HK-2 (cell line): ENCODE results near the gene TMEM236.

Experiments used
- DNase-seq: peaks from one replicate; pipeline ENCODE4 v3.0.0-alpha.2; 2018; ENCODE audit not compliant: unreplicated experiment

Gene TMEM236

DNA sequence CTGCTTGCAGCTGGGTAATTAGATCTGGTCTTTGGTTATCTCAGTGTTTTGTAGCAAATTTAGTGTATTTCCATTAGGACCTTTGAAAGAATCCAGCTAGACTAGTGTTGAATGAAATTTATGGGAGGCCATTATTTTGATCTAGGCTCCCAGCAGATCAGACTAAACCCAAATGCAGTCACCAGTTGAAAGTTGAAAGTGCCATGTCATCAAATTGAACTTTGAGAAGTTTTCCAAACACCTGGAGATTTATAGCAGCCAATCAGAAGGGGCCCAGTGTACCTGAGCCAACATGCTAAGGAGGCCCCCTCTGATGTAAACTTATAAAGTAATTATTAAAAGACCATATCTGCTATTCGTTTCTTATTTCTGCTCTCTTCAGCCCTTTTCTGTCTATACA is 11.3 kb upstream of the TMEM236 start:
- no peak for DNase-seq

- peak; percentile 45 for DNase-seq
Measured at GRCh38 chr10:17742918-17743317, 9.1 kb upstream of the TMEM236 start.

GRCh38 chr10:17743437-17743836 is 8.6 kb upstream of the TMEM236 start:
- no peak for DNase-seq

DNA sequence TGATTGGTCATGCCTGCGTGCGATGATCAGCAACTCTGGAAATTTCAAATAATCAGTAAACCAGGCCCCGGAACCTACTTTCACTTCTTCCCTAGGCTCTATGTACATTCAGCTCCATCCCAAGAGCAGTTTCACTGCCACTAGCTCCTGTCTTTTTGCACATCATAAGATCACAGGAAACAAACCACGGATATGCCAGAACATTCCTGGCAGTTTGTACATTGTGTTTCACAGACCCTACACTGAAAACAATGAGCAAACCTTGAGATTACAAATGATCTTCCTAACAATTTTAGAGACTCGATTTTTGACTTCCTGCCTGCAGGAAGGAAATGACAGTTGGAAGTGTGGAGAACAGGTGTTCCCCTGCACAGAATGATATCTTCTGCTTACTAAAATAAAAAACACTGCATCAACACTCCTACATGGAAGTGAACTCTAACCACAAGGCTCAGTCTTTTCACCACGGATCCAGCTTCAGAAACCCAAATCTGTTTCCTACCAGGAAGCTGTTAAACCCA is 7.6 kb upstream of the TMEM236 start:
- no peak for DNase-seq

- DNase-seq, result no peak
Measured at GRCh38 chr10:17747883-17748550, 4.0 kb upstream of the TMEM236 start.

GRCh38 chr10:17749890-17750289 is 2.1 kb upstream of the TMEM236 start:
- DNase-seq, result no peak

- DNase-seq, result no peak
Measured at GRCh38 chr10:17756557-17757217, 4.7 kb downstream of the TMEM236 start.

DNA sequence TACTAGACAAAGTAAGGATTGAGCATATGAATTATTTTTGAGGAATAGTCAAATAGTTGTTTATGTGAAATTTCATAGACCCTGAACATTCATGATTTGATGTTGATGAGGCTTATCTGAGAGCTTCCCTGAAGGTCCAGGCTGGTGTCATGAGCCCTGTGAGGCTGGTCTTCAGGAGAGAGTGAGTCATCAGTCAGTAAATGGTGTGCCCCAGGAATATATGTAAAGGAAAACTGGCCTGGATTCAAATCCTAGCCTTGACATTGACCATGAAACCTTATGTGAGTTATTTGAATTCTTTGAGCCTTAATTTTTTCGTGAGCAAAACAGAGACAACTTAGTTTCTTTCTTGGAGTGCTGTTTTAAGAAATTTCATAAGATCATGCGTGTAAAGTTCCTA is 6.2 kb downstream of the TMEM236 start:
- no peak for DNase-seq

- DNase-seq, result no peak
Measured at GRCh38 chr10:17758896-17759295, 6.9 kb downstream of the TMEM236 start.

DNA sequence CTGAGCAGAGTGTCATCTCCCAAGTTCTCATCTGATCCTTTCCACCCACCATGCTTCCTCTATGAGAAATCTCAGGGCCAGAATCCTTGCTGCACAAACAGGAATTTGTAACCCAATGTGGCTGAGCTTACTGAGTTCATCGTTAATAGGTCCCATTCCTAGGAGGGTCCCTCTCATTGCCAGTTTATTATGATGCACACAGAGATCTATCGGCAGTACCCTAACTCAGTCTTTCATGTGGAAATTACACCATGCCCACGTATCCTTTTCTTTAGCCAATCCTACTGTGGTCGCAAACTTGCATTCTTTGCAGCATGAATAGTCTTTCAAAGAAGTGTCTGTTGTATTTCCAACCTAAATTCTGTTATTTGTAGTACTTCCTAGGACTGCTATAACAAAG is 12.1 kb downstream of the TMEM236 start:
- DNase-seq, result no peak

DNA sequence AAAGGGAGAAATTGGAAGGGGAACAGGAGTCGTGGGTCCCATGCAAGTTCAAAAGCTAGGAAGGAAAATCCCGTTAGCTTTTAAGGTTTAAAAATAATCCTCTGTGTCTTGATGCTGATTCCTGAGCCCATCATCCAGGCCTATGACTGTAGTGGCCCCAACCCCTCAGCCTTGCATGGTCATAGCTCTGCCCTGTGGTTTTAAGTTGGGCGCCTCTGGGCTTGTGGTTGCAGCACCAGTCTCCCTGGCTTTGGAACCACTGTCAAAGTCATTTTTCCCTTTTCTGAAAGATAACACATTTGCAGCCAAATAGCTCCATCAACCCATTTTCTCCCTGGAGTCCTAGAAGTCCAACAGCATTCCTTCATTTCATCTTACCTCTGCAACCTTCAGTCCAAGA is 13.6 kb downstream of the TMEM236 start:
- DNase-seq, result no peak

DNA sequence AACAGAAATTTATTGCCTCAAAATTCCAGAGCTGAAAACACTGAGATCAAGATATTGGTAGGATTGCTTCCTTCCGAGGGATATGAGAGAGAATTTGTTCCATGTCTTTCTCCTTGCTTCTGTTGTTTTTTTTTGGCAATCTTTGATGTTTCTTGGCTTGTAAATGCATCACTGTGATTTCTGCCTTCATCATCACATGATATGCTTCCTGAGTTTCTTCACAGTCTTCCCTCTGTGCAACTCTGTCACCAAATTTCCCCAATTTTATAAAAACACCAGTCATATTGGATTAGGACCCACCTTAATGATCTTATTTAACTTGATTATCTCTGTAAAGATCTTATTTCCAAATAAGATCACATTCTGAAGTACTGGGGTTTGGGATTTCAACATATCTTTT is 14.7 kb downstream of the TMEM236 start:
- DNase-seq, result no peak

DNA sequence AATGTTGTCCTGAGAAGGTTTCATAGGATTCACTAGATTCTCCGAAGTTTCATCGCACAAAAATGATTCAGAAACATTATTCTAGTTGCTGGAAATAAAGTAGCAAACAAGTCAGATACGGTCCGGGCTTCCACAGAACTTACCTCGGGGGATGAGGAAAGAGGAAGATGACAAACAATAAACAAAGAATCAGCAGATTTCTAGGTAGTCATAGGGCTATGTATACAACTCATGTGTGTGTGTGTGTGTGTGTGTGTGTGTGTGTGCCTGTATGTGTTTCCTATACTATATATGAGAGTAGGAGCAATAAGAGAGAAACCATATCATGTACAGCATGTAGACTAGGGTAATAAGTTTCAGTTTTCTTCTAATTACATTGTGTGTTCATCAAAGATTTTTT is 16.5 kb downstream of the TMEM236 start:
- no peak for DNase-seq

- DNase-seq, result no peak
Measured at GRCh38 chr10:17768957-17769356, 17.0 kb downstream of the TMEM236 start.

GRCh38 chr10:17771017-17771416 is 19.0 kb downstream of the TMEM236 start:
- no peak for DNase-seq

- DNase-seq, result no peak
Measured at GRCh38 chr10:17779784-17780183, 27.8 kb downstream of the TMEM236 start.

DNA sequence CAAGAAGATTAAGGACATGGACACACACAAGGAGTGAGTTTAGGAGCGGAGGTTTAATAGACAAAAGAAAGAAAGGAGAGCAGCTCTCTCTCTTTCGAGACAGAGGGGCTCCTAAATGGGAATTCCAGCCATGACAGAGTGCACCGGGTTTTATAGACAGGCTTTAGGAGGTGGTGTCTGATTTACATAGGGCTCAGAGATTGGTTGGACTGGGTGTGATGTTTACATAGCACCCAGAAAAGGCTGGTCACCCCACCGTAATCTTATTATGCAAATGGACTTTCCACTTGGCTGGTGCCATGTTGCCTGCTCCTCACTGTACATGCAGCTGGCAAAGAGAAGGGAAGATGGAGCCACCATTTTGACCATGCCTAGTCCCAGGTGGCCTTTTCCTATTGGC is 28.7 kb downstream of the TMEM236 start:
- DNase-seq, result no peak

GRCh38 chr10:17781856-17782255 is 29.9 kb downstream of the TMEM236 start:
- no peak for DNase-seq

DNA sequence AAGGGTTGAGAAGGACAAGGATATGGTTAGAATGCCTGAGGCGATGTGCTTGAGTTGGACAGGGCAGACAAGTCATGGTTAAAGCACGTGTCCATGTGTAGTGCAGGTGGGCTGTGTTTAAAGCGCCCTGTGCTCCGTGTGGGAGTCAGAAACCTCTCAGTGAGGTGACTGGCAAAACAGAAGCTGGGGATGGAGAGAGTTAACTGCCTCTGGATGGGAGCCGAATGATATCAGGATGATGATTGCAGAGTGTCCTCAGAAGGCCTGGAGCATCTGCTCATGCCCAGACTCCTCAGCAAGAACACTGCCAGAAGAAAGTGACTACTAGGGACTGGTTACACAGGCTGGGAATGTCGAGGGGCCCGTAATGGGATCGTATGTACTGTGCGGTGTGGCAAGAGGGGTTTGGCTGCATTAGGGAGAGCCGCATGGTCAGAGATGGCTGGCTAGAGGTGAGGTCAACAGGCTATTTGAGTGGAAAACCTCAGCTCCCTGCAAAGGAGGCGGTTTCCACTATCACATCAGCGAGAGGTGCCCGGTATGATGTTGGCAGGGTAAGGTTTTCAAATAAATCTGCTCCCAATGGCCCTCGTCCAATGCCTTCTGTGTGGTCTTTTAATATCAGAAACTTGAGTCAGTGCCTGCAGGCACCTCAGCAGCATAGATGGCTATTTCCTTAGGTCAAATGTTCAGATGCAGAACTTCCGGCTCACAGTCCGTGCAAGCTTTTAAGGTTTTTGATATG is 31.1 kb downstream of the TMEM236 start:
- DNase-seq, result no peak

DNA sequence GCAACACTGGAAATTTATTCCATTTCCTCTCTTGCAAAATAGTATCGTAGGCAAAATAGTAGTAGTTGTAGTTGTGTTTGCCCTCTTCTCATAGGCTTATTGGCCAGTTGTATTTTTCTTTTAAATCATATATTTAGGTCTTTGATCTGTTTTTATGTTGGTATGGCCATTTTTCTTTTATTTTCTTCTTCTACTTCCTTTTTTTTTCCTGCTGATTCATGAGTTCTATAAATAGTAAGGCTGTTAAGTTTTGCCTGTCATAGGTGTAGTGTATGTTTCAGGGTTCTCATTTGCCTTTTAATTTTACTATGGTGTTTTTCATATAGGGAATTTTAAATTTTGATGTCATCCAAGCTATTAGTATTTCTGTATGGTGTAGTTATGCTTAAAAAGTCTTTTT is 31.8 kb downstream of the TMEM236 start:
- DNase-seq, result no peak

GRCh38 chr10:17784688-17785087 is 32.7 kb downstream of the TMEM236 start:
- no peak for DNase-seq

DNA sequence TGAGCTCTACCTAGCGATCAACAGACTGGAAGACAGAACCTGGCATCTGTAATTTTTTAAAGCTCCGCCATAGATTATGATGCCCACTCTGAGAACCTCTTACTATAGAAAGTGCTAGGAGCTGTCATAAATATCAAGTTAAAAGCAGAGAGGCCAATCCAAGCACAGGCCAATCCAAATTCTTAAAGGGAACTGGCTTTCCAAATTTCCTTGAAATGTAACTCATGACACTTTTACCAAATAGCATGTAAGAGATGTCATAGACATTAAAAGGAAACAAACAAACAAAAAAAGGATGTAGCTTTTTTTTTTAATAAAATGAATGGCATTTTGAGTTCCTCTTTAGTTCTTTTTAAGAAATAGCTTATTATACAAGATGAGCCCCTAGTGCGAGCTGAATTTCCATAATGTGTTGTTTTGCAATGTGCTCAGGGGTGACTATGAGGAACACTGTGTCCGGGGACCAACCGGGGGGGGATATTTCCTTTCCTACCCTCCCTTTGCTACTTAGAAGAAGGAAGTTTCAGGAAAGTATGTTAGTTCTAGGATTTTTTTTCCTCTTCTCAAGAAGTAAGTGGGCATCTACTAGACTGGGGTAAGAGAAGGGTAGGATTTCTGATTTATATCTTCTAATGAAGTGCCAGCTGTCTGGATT is 33.4 kb downstream of the TMEM236 start:
- no peak for DNase-seq
